GM20000 (cell line): ENCODE data around the gene EFCC1.
"Not testable (repeated sequence)": the region's sequence is repeated elsewhere in the genome, so short reads cannot be mapped to it uniquely, and the experiment has no call there.

Experiments used
- DNase-seq: peaks from one replicate; pipeline ENCODE4 v3.0.0; 2012; ENCODE audit warnings: low spot score
- TF ChIP-seq, protein P1 (sequence below): IDR thresholded peaks from 2 replicates; pipeline ENCODE4 v1.5.1; 2012; ENCODE audit warnings: mild to moderate bottlenecking, control low read depth; ENCODE audit errors: extremely low read depth, missing control alignments

EFCC1 gene

DNA sequence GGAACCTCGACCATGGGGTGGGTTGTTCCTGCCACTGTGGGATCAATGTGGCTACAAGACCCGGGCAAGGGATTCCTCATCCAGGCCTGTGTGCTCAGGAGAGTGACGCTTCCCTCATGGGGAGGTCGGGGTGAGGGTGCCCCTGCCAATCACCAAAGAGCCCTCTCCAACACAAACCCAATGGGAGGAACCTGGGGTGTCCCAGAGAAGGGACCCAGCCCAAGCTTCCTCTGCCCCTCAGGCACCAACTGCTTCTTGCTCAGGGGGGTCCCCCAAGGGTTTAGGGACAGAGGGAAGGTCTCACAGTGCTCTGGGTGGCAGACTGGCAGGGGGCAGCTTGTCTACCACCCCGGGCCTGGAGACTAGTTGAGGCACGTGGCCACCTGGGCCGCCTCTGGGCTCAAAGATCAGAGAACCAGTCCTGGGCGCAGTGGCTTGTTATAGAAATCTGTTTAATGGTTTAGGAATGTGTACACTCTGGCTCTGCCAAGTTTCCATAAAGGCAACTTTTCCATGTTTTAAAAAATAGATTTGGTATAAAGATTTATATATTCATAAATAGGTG, 86.1 kb downstream of the EFCC1 start:
- DNase-seq: no peak
- TF ChIP-seq, protein P1, sequence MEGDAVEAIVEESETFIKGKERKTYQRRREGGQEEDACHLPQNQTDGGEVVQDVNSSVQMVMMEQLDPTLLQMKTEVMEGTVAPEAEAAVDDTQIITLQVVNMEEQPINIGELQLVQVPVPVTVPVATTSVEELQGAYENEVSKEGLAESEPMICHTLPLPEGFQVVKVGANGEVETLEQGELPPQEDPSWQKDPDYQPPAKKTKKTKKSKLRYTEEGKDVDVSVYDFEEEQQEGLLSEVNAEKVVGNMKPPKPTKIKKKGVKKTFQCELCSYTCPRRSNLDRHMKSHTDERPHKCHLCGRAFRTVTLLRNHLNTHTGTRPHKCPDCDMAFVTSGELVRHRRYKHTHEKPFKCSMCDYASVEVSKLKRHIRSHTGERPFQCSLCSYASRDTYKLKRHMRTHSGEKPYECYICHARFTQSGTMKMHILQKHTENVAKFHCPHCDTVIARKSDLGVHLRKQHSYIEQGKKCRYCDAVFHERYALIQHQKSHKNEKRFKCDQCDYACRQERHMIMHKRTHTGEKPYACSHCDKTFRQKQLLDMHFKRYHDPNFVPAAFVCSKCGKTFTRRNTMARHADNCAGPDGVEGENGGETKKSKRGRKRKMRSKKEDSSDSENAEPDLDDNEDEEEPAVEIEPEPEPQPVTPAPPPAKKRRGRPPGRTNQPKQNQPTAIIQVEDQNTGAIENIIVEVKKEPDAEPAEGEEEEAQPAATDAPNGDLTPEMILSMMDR: no peak

DNA sequence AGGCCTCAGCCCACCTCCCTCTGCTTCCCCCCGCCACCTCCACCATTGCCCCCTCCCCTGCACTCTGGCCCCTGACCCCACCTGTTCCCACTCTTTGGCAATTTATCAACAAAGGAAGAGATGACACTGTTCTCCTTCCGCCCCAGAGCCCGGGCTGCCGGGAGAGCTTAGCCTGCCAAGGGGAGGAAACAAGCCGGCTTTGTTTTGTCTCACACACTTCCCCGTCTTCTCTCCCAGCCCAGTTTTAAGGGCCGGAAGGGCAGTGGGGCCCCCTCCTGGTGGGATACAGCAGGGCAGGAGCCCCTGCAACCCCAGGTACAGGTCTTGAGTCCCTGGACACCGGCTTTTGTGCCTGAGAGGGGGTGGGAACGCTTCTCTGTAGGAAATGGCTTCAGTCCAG, 86.8 kb downstream of the EFCC1 start:
- DNase-seq: not testable (repeated sequence)

DNA sequence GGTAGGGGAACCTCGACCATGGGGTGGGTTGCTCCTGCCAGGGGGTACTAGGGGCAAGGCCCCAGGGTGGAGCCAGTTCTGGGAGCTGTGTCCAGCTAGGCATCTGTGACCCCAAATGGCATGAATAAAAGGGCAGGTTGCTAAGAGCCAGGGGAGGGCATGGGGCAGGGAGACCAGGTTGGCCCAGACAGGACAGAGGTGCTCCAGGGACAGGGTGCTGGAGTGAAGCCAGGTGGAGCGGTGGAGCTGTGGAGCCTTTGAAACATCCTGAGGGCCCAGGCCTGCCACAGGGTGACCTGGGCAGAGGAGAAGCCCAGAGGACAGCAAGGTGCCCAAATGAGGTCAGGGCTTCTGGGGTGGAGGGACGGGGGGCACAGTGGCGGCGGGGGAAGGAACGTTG, 87.2 kb downstream of the EFCC1 start:
- not testable (repeated sequence) for DNase-seq
